CD4-positive, alpha-beta T cell treated with Interleukin-2 at 100 ng/mL for 4 hours (primary cell): Measurements from ENCODE around the gene C17orf100.

Source experiments
- DNase-seq: peaks from one replicate; pipeline ENCODE4 v3.0.0-alpha.2; 2020; ENCODE audit warnings: low spot score

C17orf100 gene

DNA sequence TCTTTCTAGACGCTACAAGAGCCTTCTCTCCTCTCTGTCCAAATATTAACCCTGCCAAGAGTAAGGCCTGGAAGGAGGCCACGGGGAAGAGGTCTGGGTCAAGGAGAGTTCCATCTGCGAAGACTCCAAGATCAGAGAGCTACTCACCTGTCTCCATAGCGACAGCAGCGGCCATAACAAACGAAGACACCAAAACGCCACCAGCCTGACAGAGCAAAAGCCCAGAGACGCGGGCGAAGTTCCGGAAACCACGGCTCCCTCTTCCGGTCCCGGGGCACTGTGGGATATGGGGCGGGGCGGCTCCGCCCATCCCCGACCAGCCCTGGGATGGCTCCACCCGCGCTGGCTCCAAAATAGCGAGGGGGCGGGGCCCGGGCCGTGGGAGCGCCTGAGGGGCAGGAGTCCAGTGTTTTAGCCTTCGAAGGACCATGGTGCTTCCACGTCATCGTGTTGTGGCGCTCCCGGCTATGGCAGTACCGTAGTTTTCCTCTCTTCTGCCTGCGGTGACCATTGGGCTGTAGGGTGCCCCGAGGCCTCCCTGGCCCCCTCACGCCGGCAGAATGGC is at the start of gene C17orf100, which contains the start of gene MED31:
TSS of gene C17orf100 (plus strand) at position 409 of the 565 bp plus-strand sequence. CDS start at position 561, 152 bp downstream.
TSS of gene MED31 (minus strand) at position 252 of the 565 bp plus-strand sequence. CDS start at position 175, 77 bp downstream.
- DNase-seq: peak; percentile 95

DNA sequence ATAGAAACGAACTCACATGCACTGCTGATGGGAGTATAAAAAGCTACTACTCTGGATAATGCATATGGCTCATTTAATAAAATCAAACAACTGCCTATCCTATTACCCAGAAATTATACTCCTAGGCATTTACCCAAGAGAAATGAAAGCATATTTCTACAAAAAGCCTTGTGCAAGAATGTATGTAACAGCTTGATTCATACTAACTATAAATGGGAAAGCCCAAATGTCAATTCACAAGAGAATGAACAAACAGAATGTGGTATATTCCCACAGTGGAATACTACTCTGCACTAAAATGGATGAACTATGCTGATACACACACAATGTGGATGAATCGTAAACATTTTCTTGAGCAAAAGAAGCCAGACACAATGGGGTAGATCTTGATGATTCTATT is 49.4 kb upstream of the C17orf100 start:
- DNase-seq: no peak

GRCh38 chr17:6603744-6604325 is 47.7 kb upstream of the C17orf100 start:
- DNase-seq: no peak

GRCh38 chr17:6605142-6605541 is 46.4 kb upstream of the C17orf100 start:
- no peak for DNase-seq

DNA sequence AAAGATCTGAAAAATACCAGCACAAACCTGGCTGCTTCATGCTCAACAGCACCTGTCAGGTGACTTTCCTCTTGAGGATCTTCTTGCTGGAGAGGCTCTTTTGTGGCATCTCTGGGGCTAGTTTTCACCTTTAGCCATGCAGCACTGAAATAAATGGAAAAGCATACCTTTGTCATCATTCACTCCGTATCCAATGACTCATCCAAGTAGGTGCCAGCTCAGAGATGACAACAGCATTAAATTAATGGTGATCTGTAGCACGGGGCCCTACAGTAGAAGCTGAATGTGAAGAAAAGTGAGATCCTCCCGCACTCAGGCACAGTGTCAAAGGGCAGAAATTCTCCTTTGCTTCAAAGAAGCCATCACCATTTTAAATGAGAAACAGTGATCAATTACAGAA is 43.2 kb upstream of the C17orf100 start:
- no peak for DNase-seq

- DNase-seq: no peak
These were observed 41.6 kb upstream of the C17orf100 start for GRCh38 chr17:6610011-6610410.

DNA sequence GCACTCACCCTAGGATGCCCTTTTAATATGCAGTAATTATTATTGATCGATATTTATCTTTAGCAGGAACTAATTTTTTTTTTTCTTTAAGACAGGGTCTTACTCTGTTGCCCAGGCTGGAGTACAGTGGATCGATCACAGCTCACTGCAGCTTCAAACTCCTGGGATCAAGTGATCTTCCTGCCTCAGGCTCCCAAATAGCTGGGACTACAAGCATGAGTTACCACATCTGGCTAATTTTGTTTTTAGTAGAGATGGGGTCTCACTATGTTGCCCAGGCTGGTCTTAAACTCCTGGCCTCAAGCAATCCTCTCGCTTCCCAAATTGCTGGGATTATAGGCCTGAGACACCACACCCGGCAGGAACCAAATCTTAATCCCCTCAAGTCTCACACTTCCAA is 40.3 kb upstream of the C17orf100 start:
- no peak for DNase-seq

DNA sequence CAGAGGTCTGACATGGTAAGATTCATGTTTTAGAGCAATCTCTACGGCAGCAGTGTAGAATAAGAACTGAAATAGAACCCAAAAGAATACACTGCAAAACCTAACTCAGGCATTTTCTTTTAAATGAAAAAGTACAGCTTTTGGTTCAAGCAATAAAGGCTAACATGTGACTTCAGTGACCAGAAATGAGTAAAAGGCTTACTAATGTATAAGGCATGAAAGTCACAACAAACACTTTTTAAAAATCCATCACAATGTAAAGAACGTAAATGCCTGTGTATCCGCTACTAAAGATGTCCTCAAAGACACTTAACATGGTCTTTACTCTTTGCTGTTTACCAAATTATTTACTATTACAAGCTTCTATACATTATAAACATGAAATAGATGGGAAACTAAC is 27.6 kb upstream of the C17orf100 start:
- DNase-seq: no peak

- DNase-seq: no peak
These were observed 24.9 kb upstream of the C17orf100 start for GRCh38 chr17:6626616-6627015.

DNA sequence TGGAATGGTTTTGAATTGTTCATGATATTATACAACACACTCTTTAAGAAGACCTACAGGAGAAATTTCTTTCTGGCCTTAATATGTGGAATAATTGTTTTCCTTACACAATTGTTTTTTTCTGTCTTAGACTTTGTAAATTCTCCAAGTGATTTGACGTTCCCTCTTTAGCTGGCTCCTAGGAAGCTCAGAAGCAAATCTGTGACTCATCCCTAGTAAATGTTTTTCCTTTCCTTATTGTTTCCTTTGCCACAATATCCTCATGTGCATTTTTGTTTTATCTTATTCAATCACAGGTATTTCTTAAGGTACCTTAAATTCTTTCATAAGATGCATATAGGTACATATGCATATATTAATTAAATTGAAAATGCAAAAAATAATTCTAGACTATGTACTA is 24.5 kb upstream of the C17orf100 start:
- no peak for DNase-seq

DNA sequence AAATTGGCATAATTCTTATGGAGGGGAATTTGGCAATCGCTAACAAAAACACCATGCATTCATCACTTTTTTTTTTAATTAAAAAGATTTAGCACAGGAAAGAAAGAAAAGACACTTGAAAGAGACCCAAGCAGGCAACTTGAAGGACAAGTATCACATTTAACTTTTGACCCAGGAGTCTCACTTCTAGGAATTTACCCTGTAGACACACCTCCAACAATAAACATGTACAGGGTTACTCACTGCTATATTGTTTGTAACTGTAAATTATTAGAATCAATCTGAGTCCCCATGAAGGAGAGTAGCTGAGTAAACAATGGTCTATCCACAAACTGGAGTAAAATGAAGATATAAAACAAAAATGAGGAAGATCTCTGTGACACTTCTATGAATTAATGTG is 21.2 kb upstream of the C17orf100 start:
- no peak for DNase-seq

DNA sequence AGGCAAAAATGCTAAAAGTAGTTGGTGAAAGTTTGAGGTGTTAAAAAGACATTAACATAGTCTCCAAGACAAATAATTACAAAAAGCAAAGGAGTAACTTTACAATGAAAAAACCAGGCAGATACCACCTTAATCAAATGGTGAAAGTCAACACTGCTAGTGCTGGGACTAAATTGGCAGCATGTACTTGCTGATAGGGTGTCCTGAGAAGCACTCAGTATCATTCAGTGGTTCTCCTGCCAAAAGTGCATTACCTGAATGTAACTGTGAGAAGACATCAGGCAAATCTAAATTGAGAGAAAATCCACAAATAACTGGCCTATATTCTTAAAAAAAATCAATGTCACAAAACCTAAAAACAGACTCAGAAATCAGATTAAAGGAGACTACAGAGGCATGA is 19.0 kb upstream of the C17orf100 start:
- no peak for DNase-seq

- DNase-seq: no peak
These were observed 18.3 kb upstream of the C17orf100 start for GRCh38 chr17:6633263-6633662.

DNA sequence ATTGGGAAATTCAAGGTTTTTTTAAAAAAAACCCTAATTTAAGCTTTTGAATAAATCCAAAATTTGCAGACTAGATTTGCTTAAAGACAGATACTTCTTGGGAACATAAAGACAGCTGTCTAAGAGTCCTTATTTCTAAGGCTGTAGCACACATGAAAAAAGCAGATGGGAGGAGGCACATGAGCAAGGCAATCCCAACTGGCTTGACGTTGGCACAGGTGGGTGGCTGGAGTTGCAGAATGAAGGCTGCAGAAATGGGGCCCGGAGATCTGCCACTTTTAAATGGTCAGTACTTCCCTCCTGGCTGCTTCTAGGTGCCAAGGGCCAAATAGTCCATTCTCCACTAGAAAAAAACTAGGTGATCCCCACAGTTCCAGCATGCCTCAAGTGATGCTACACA is 15.5 kb upstream of the C17orf100 start:
- DNase-seq: no peak

DNA sequence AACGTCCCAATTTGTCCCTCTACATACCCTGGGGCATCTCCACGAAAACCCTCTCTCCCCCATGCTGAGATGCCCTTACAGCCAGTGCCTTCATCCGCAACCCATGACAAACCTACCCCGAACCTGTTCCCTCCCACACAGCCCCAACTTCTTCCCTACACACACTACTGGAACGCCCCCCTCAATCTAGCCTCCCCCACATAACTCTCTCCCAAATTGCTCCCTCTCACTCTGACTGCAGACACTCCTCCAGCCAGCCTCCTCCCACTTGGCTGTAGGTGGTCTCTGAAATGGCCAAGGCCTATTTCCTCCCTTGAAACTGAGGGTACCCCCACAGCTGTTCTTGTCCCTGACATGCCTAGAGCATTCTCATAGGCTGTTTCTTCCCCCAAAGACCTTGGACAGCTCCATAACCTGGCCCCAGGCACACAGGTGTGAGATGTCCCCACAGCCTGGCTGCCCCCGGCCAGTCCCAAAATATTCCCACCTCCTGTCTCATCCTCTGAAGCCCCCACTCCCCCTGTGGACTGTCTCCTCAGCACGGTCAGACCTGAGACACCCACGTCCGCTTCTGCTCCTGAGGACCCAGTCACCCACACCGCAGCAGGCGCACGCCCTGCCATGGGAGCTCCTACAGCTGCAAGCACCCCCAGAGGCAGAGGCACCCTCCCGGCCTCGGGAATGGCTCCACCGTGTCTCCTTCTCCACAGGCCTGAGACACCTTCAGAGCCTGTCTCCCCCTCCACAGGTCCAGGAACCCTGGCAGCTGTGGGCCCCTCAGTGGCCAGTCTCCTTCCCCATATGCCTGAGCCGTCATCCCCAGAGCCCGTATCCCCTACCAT is 14.7 kb upstream of the C17orf100 start:
- no peak for DNase-seq

GRCh38 chr17:6637458-6637840 is 14.1 kb upstream of the C17orf100 start:
- DNase-seq: no peak

DNA sequence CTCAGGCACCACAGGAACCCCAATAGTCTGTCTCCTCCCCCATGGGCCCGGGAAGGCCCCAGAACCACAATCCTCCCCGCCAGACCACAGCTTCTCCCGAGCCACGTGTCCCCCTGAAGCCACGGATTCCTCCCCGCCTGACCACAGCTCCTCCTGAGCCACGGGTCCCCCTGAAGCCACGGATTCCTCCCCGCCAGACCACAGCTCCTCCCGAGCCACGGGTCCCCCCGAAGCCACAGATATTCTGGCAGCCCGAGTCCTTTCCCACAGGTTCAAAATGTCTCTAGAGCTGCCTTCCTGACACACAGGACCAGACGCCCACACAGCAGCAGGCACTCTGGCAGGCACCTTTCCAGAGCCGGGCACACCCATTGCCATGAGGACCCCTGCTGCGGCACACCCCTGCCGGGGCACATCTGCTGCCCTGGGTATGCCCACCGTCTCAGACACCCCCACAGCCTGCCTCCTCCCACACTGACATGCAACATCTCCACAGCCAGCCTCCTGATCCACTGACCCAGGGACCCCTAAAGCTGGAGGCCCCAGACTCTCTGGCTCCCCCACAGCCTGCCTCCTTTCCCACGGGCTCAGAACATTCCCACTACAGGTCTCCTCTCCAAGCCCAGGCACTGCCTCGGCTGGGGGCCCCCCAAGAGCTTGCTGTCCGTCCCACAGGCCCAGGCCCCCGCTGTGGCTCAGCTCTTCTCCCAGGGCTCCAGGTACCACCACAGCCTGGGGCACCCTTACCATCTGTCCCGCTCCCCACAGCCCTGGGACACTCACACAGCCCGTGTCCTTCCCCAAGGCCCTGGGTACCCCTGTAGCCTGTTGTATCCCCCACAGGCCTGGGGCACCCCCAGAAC is 13.3 kb upstream of the C17orf100 start:
- DNase-seq: no peak

DNA sequence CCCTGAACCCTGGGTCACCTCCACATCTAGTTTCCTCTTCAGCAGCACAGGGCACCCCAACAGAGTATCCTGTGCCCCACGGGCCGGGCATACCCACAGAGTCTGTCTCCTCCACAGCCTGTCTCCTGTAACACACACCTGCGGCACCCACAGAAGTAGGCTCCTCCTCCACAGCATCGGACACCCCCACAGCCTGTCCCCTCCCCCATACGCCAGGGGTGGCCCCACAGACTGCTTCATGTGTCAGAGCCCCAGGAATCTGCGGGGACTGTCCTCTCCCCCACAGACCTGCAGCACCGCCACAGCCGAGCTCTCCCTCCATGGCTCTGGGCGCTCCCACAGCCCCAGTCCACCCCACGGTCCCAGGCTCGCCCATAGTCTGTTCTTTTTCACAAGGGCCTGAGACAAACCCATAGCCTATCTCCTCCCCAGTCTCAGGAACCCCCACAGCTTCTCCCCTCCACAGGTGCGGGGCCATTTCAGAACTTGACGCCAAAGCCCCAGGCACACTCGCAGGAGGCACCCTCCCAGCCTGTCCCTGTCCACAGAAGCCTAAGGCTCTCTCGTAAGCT is 12.5 kb upstream of the C17orf100 start:
- no peak for DNase-seq

GRCh38 chr17:6639586-6640535 is 11.7 kb upstream of the C17orf100 start:
- DNase-seq: peak; percentile 23

GRCh38 chr17:6640536-6641246 is 10.9 kb upstream of the C17orf100 start, which contains the start of the genes KIAA0753 and TXNDC17:
KIAA0753 (minus strand) TSS chr17:6640711; CDS start chr17:6635103, 5,608 bp downstream.
TXNDC17 (plus strand) TSS chr17:6641060; CDS start chr17:6641083, 23 bp downstream.
- peak; percentile 90 for DNase-seq
